ENCODE measurements around the gene GSS. TPM values are rescaled to one million over a fixed set of nuclear protein-coding genes. Genes with fewer than 3 reads are reported as not detected.

GSS gene
- total RNA-seq, 4 donors from 2014 or later, result 14.1 to 33.0 (median 23.8) TPM

DNA sequence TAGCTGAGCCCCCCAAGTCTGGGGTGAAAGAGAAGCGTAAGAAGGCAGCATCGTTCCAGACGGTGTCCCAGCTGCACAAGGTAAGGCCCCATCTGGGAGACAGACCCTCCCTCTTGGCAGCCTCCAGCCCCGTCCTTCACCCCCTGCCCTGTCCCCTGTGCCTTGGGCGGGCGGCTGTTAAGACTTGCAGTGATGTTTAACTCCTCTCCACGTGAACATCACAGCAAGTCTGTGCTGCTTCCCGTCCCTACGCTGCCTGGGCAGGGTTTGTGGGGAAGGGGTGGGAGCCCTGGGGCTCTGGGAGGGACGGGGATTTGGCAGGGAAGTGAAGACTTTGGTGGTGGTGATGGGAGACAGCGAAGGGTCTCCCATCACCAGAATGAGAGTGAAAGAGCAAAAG, 34.6 kb upstream of the GSS start:
- intact Hi-C loops (cut with DNase I; ENCODE audit: low total_unique reads), result no loop called here
- no peak for DNase-seq
- peak overlapping the region; percentile 72 to 91 (median 81) for H3K27ac ChIP-seq

DNA sequence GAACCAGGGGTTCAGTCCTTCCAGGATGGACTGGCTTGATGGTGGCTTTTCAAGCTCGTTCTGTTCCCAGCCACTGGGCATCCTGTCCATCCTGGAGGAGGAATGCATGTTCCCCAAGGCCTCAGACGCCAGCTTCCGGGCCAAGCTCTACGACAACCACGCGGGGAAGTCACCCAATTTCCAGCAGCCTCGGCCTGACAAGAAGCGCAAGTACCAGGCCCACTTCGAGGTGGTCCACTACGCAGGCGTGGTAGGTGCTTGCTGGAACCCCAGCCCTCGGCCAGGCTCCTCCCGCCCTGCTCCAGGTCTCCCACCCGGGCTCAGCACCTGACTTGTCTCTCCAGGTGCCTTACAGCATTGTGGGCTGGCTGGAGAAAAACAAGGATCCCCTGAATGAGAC, 34.1 kb upstream of the GSS start:
- Histone ChIP-seq H3K36me3 (peaks cover 0 to 12% of the 10 kb centered on the region in 2 donors), H3K27me3 (no peaks in the 10 kb centered on the region), H3K27ac (peak overlapping the region in 3 of 4 donors; percentile 72 to 91 (median 88)), H3K9me3 (no peaks in the 10 kb centered on the region), H3K4me3 (no peak overlapping the region), H3K4me1 (peaks cover 2 to 3% of the 10 kb centered on the region in 2 donors)
- in situ Hi-C loops (cut with MboI; ENCODE audit: low sequenced_read_pairs in 4 of 4), result no loop called here
- ATAC-seq (no peak), DNase-seq (no peak)
- intact Hi-C loops (cut with DNase I; ENCODE audit: low total_unique reads), result no loop called here
- TF ChIP-seq, protein P1, sequence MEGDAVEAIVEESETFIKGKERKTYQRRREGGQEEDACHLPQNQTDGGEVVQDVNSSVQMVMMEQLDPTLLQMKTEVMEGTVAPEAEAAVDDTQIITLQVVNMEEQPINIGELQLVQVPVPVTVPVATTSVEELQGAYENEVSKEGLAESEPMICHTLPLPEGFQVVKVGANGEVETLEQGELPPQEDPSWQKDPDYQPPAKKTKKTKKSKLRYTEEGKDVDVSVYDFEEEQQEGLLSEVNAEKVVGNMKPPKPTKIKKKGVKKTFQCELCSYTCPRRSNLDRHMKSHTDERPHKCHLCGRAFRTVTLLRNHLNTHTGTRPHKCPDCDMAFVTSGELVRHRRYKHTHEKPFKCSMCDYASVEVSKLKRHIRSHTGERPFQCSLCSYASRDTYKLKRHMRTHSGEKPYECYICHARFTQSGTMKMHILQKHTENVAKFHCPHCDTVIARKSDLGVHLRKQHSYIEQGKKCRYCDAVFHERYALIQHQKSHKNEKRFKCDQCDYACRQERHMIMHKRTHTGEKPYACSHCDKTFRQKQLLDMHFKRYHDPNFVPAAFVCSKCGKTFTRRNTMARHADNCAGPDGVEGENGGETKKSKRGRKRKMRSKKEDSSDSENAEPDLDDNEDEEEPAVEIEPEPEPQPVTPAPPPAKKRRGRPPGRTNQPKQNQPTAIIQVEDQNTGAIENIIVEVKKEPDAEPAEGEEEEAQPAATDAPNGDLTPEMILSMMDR (IDR thresholded peaks at IDR 0.05 in 4 of 5, conservative IDR thresholded peaks at IDR 0.05 in 1 of 5), result no peak
- TF ChIP-seq POLR2A (IDR thresholded peaks at IDR 0.05), result no peak

More for the DNA sequence above, 34.6 kb upstream of the GSS start:
- TF ChIP-seq, protein P1 (IDR thresholded peaks at IDR 0.05 in 4 of 5, conservative IDR thresholded peaks at IDR 0.05 in 1 of 5), result no peak
- no peak for TF ChIP-seq POLR2A (IDR thresholded peaks at IDR 0.05)
- Histone ChIP-seq H3K27me3 (no peaks in the 10 kb centered on the region), H3K4me1 (peaks cover 0 to 3% of the 10 kb centered on the region in 2 donors), H3K9me3 (no peaks in the 10 kb centered on the region), H3K36me3 (peaks cover 0 to 17% of the 10 kb centered on the region in 2 donors), H3K4me3 (no peak overlapping the region)
- in situ Hi-C loops (cut with MboI; ENCODE audit: low sequenced_read_pairs in 4 of 4), result no loop called here
- no peak for ATAC-seq

DNA sequence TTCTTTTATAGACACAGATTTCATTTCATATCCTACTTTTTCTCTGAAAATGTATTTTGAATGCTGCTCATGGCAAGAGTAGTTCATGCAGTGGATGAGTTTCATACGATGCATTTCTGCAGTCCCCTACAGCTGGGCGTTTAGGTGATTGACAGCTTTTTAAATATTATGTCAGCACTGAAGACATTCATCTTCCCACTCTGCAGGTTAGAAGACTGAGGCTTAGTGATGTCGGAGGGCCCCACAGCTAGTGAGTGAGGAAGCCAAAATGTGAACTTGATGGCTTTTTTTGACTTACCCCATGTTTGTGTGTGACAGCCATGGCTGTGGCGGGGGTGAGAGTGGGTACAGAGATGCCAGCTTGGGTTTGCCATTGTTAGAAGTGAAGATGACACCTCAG, 33.5 kb upstream of the GSS start:
- no peaks in the 10 kb centered on the region for H3K9me3 ChIP-seq
- no peak overlapping the region for H3K4me3 ChIP-seq
- peaks cover 3 to 7% of the 10 kb centered on the region in 2 donors for H3K4me1 ChIP-seq
- H3K36me3 ChIP-seq, result peaks cover 0 to 6% of the 10 kb centered on the region in 2 donors
- peak overlapping the region in 2 of 4 donors; percentile 13 to 91 for H3K27ac ChIP-seq
- intact Hi-C loops (cut with DNase I; ENCODE audit: low total_unique reads), result no loop called here
- no peak for DNase-seq
- TF ChIP-seq POLR2A (IDR thresholded peaks at IDR 0.05), result no peak
- TF ChIP-seq, protein P1 (IDR thresholded peaks at IDR 0.05 in 4 of 5, conservative IDR thresholded peaks at IDR 0.05 in 1 of 5), result no peak
- H3K27me3 ChIP-seq, result peaks cover 0 to 4% (median 0%) of the 10 kb centered on the region in 3 donors
- in situ Hi-C loops (cut with MboI; ENCODE audit: low sequenced_read_pairs in 4 of 4), result no loop called here
- ATAC-seq, result no peak

DNA sequence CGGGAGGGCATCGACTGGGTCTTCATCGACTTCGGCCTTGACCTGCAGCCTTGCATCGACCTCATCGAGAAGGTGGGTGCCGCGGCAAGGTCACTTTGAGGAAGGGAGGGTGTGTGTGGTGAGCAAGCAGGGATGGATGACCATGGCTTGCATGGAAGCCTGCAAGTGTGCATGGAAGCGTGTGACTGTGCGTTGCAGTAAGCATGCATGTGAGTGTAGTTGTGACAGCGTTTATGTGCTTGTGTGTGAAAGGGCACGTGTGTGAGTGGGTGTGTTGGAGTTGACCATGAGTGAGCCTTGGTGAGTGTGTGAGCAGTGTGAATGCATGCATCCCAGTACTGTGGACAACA, 32.6 kb upstream of the GSS start:
- in situ Hi-C loops (cut with MboI; ENCODE audit: low sequenced_read_pairs in 4 of 4) (no loop called here), intact Hi-C loops (cut with DNase I; ENCODE audit: low total_unique reads) (no loop called here)
- DNase-seq (no peak), ATAC-seq (no peak)
- Histone ChIP-seq H3K27me3 (peaks cover 0 to 7% (median 0%) of the 10 kb centered on the region in 3 donors), H3K36me3 (peaks cover 0 to under 1% of the 10 kb centered on the region in 2 donors), H3K4me1 (peaks cover 10 to 14% of the 10 kb centered on the region in 2 donors), H3K27ac (peak overlapping the region; percentile 13 to 99 (median 92)), H3K4me3 (no peak overlapping the region), H3K9me3 (no peaks in the 10 kb centered on the region)
- no peak for TF ChIP-seq POLR2A (IDR thresholded peaks at IDR 0.05)
- TF ChIP-seq, protein P1 (IDR thresholded peaks at IDR 0.05 in 4 of 5, conservative IDR thresholded peaks at IDR 0.05 in 1 of 5), result no peak
